Bronchial epithelial cell (primary cell): Measurements from ENCODE around the gene TCF20. TPM values are rescaled to one million over a fixed set of nuclear protein-coding genes. Genes with fewer than 3 reads are reported as not detected.

Experiments used
- DNase-seq: peaks from one replicate; pipeline ENCODE4 v3.0.0-alpha.2; 2010; ENCODE audit warnings: low read depth
- FAIRE-seq: peaks from 2 replicates; lab custom pipeline; 2011; peaks lifted over from hg19 to GRCh38; lab: Jason Lieb, UNC
- H3K27me3 ChIP-seq: 2 replicates; pipeline ENCODE4 v1.5.1; 2011; ENCODE audit warnings: low read length; ENCODE audit not compliant: control insufficient read depth, insufficient read depth
- H3K36me3 ChIP-seq: 2 replicates; pipeline ENCODE4 v1.5.1; 2011; ENCODE audit warnings: low read length; ENCODE audit not compliant: control insufficient read depth, insufficient read depth
- H3K4me3 ChIP-seq: 2 replicates; pipeline ENCODE4 v1.5.1; 2011; ENCODE audit warnings: mild to moderate bottlenecking, low read depth, low read length, control low read depth
- CTCF ChIP-seq: IDR thresholded peaks from 2 replicates; pipeline ENCODE4 v1.5.1; 2011; ENCODE audit warnings: mild to moderate bottlenecking, moderate library complexity, low read length, control low read depth, inconsistent platforms; ENCODE audit not compliant: insufficient read depth, severe bottlenecking
- total RNA-seq: library from RNA; depleted of rRNA; stranded (reverse); fragments of >200 nt; gene quantifications from 2 replicates; pipeline ENCODE4 v1.2.1, GENCODE V29; 2014

TCF20 gene
- total RNA-seq, 1 donor from 2014 or later: 40.8 TPM

GRCh38 chr22:42286205-42286604, 15.8 kb upstream of the TCF20 start:
- DNase-seq: no peak
- Histone ChIP-seq H3K4me3 (no peak overlapping the region), H3K27me3 (peaks cover 11% of the 10 kb centered on the region), H3K36me3 (no peaks in the 10 kb centered on the region)
- no peak for FAIRE-seq
- TF ChIP-seq CTCF: no peak

GRCh38 chr22:42285604-42286003, 15.2 kb upstream of the TCF20 start:
- Histone ChIP-seq H3K36me3 (no peaks in the 10 kb centered on the region), H3K4me3 (no peak overlapping the region), H3K27me3 (peaks cover 11% of the 10 kb centered on the region)
- FAIRE-seq (no peak), DNase-seq (no peak)
- no peak for TF ChIP-seq CTCF

- no peak for DNase-seq
- no peak for FAIRE-seq
- Histone ChIP-seq H3K4me3 (no peak overlapping the region), H3K27me3 (peaks cover 11% of the 10 kb centered on the region), H3K36me3 (no peaks in the 10 kb centered on the region)
- TF ChIP-seq CTCF: no peak
These were observed 14.3 kb upstream of the TCF20 start for GRCh38 chr22:42284643-42285181.

GRCh38 chr22:42284202-42284591, 13.7 kb upstream of the TCF20 start:
- TF ChIP-seq CTCF: no peak
- Histone ChIP-seq H3K36me3 (no peaks in the 10 kb centered on the region), H3K27me3 (peaks cover 11% of the 10 kb centered on the region), H3K4me3 (no peak overlapping the region)
- FAIRE-seq (no peak), DNase-seq (no peak)

- peaks cover 11% of the 10 kb centered on the region for H3K27me3 ChIP-seq
These were observed 13.1 kb upstream of the TCF20 start for GRCh38 chr22:42283278-42284201.

More at GRCh38 chr22:42283278-42284201, 13.1 kb upstream of the TCF20 start:
- no peak for TF ChIP-seq CTCF
- DNase-seq (no peak), FAIRE-seq (no peak)
- Histone ChIP-seq H3K4me3 (peak overlapping the region; percentile 17), H3K36me3 (no peaks in the 10 kb centered on the region)
